ENCODE measurements around the gene ZNF592. TPM values are rescaled to one million over a fixed set of nuclear protein-coding genes. Genes with fewer than 3 reads are reported as not detected.

ZNF592 gene
- total RNA-seq, 4 donors from 2014 or later: 18.3 to 28.0 (median 21.2) TPM

GRCh38 chr15:84805221-84805620 is 56.8 kb downstream of the ZNF592 start:
- Histone ChIP-seq H3K4me1 (no peaks in the 10 kb centered on the region), H3K4me3 (replicated peaks in 1 of 3) (no peak overlapping the region), H3K27ac (no peak overlapping the region), H3K36me3 (peaks cover 23 to 32% of the 10 kb centered on the region in 2 donors), H3K9me3 (no peaks in the 10 kb centered on the region), H3K27me3 (no peaks in the 10 kb centered on the region)
- no peak for TF ChIP-seq POLR2A (IDR thresholded peaks at IDR 0.05)
- TF ChIP-seq CTCF (IDR thresholded peaks at IDR 0.05): no peak
- WGBS, 2 donors: 79% methylated on average over 1 of the region's 1 CpG
- no peak for DNase-seq
- intact Hi-C loops (cut with DNase I): no loop called here

DNA sequence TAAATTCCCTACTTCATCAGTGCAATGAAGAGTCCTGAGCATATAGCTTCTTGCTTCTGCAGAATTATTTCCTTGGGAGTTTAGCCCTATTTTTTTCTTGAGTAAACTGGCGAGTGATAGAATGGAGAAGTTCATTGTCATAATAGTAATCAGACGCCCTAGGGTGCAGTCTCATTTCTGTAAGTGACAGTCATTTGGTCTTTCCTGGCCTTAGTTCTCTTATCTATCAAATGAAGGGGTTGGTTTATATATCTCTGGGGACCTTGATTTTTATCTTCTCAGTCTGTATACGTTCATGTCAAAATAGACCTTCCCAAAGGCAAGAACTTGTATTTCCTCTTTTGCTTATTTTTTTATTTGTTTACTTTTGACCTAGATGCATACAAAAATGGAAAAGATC is 58.8 kb downstream of the ZNF592 start:
- H3K36me3 ChIP-seq: peaks cover 6 to 14% of the 10 kb centered on the region in 2 donors
- 86 to 91% methylated on average over 3 of the region's 3 CpGs for WGBS, 2 donors
- TF ChIP-seq POLR2A (IDR thresholded peaks at IDR 0.05) (no peak), CTCF (IDR thresholded peaks at IDR 0.05) (no peak)
- H3K4me1 ChIP-seq: no peaks in the 10 kb centered on the region
- H3K4me3 ChIP-seq (replicated peaks in 1 of 3): no peak overlapping the region
- intact Hi-C loops (cut with DNase I): no loop called here
- H3K9me3 ChIP-seq: no peaks in the 10 kb centered on the region
- no peaks in the 10 kb centered on the region for H3K27me3 ChIP-seq
- DNase-seq: no peak
- no peak overlapping the region for H3K27ac ChIP-seq

GRCh38 chr15:84810073-84810840 is 61.9 kb downstream of the ZNF592 start:
- intact Hi-C loops (cut with DNase I): no loop called here
- no peak for DNase-seq

DNA sequence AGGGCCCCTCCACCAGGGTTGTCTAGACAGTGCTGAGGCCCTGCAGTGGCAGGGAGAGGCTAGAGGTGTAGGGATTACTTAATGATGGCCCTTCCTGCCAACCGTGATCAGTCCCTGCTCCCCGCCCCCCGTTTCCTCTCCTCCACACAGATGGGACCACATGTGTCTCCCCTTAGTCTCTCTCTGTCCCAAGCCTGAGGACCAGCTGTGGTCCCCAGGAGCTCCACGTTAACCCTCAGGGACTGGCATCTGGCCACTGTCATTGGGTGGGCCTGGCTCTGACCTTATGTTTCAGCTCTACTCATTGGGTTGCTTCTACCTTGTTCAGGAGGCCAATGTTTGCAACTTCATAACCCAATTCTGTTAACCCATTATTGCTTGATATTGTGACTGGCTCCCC is 62.8 kb downstream of the ZNF592 start:
- DNase-seq: no peak
- H3K36me3 ChIP-seq: peaks cover 0 to under 1% of the 10 kb centered on the region in 2 donors
- TF ChIP-seq POLR2A (IDR thresholded peaks at IDR 0.05) (no peak), CTCF (IDR thresholded peaks at IDR 0.05) (no peak)
- H3K4me1 ChIP-seq: peaks cover 0 to 5% of the 10 kb centered on the region in 2 donors
- intact Hi-C loops (cut with DNase I): no loop called here
- WGBS, 2 donors: 89 to 91% methylated on average over 4 of the region's 4 CpGs
- H3K4me3 ChIP-seq (replicated peaks in 1 of 3): no peak overlapping the region
- no peaks in the 10 kb centered on the region for H3K27me3 ChIP-seq
- no peaks in the 10 kb centered on the region for H3K9me3 ChIP-seq
- H3K27ac ChIP-seq: no peak overlapping the region

More at GRCh38 chr15:84810073-84810840, 61.9 kb downstream of the ZNF592 start:
- no peak overlapping the region for H3K27ac ChIP-seq
- TF ChIP-seq CTCF (IDR thresholded peaks at IDR 0.05) (no peak), POLR2A (IDR thresholded peaks at IDR 0.05) (no peak)
- no peaks in the 10 kb centered on the region for H3K27me3 ChIP-seq
- peaks cover 0 to 3% of the 10 kb centered on the region in 2 donors for H3K36me3 ChIP-seq
- peaks cover 0 to 5% of the 10 kb centered on the region in 2 donors for H3K4me1 ChIP-seq
- 87 to 93% methylated on average over 7 of the region's 7 CpGs for WGBS, 2 donors
- H3K4me3 ChIP-seq (replicated peaks in 1 of 3): no peak overlapping the region
- no peaks in the 10 kb centered on the region for H3K9me3 ChIP-seq

GRCh38 chr15:84811828-84812227 is 63.4 kb downstream of the ZNF592 start:
- intact Hi-C loops (cut with DNase I): no loop called here
- Histone ChIP-seq H3K4me3 (replicated peaks in 1 of 3) (no peak overlapping the region), H3K9me3 (no peaks in the 10 kb centered on the region), H3K4me1 (peaks cover under 1 to 7% of the 10 kb centered on the region in 2 donors), H3K27ac (no peak overlapping the region), H3K27me3 (no peaks in the 10 kb centered on the region), H3K36me3 (no peaks in the 10 kb centered on the region)
- no peak for DNase-seq
- no peak for TF ChIP-seq POLR2A (IDR thresholded peaks at IDR 0.05)
- TF ChIP-seq CTCF (IDR thresholded peaks at IDR 0.05): no peak
